Natural killer cell (primary cell): Measurements from ENCODE around the gene NUBPL. TPM values are rescaled to one million over a fixed set of nuclear protein-coding genes. Genes with fewer than 3 reads are reported as not detected.

Source experiments
- ATAC-seq, 3 donors: fragments of 150-1000 bp in 2 of 3; fragments of 200-7000 bp in 1 of 3; cut with Tn5 transposase; 1 replicate in 1 of 3; 2 replicates in 2 of 3; pipeline ENCODE4 v1.10.0; 2021; ENCODE audit warnings: mild to moderate bottlenecking in 2 of 3, moderate library complexity in 2 of 3
- DNase-seq, 2 donors: peaks; one replicate each; pipeline versions ENCODE4 v3.0.0 to v3.0.0-alpha.2; 2013 to 2021; ENCODE audit warnings: mixed read lengths in 1 of 2
- H3K27ac ChIP-seq: one replicate; pipeline ENCODE4 v1.5.1; 2013; ENCODE audit warnings: mild to moderate bottlenecking, low read length
- H3K27me3 ChIP-seq: one replicate; pipeline ENCODE4 v1.6.1; 2013; ENCODE audit warnings: low read length; ENCODE audit not compliant: control insufficient read depth, insufficient read depth
- H3K36me3 ChIP-seq: one replicate; pipeline ENCODE4 v1.6.1; 2013; ENCODE audit warnings: low read length; ENCODE audit not compliant: control insufficient read depth, insufficient read depth
- H3K4me1 ChIP-seq: one replicate; pipeline ENCODE4 v1.6.1; 2013; ENCODE audit warnings: low read length; ENCODE audit not compliant: control insufficient read depth, insufficient read depth
- H3K4me3 ChIP-seq: one replicate; pipeline ENCODE4 v1.5.1; 2013; ENCODE audit warnings: low read length
- H3K9me3 ChIP-seq: one replicate; pipeline ENCODE4 v1.6.1; 2013; ENCODE audit warnings: low read length; ENCODE audit not compliant: control insufficient read depth, insufficient read depth
- H3K27ac Mint-ChIP-seq, 2 donors: one replicate each; pipeline ENCODE4 v1.8.0; 2022; ENCODE audit warnings: mild to moderate bottlenecking in 2 of 2, mixed read lengths in 2 of 2, moderate library complexity in 1 of 2
- H3K27me3 Mint-ChIP-seq, 2 donors: one replicate each; pipeline ENCODE4 v1.8.0; 2022; ENCODE audit warnings: low read depth in 2 of 2, mixed read lengths in 2 of 2
- H3K36me3 Mint-ChIP-seq: one replicate; pipeline ENCODE4 v1.8.0; 2022; ENCODE audit warnings: mixed read lengths
- H3K4me1 Mint-ChIP-seq, 2 donors: one replicate each; pipeline ENCODE4 v1.8.0; 2022; ENCODE audit warnings: mixed read lengths in 2 of 2
- H3K4me3 Mint-ChIP-seq: one replicate; pipeline ENCODE4 v1.8.0; 2022; ENCODE audit warnings: mild to moderate bottlenecking, moderate library complexity, mixed read lengths
- H3K9me3 Mint-ChIP-seq, 2 donors: one replicate each; pipeline ENCODE4 v1.8.0; 2022; ENCODE audit warnings: mixed read lengths in 2 of 2
- WGBS: methylation state at CpG from one replicate; pipeline ENCODE4 v1.1.7; 2013; ENCODE audit warnings: missing lambda C conversion rate; ENCODE audit not compliant: insufficient coverage; 5-methylcytosine and 5-hydroxymethylcytosine counted together
- intact Hi-C: fragments of 100-400 bp; cut with micrococcal nuclease; formaldehyde crosslinking; loops from one replicate; pipeline ENCODE4 v1.14.2; 2022
- total RNA-seq, 4 donors: library from RNA; stranded (reverse); fragments of 120-200 nt in 1 of 4; gene quantifications; one replicate each; pipeline versions ENCODE4 v1.2.3 to v1.2.4, GENCODE V29; 2013 to 2022
- TF ChIP-seq, protein P1 (sequence below): fragments of 200-600 bp; IDR thresholded peaks from one replicate; pipeline ENCODE4 v1.8.0; 2022; ENCODE audit warnings: antibody characterized with exemption

The NUBPL gene
- total RNA-seq, 3 donors from 2014 or later (not counting 1 experiment from before 2014, with no cell fraction given) = 7.1 to 8.5 (median 7.5) TPM

DNA sequence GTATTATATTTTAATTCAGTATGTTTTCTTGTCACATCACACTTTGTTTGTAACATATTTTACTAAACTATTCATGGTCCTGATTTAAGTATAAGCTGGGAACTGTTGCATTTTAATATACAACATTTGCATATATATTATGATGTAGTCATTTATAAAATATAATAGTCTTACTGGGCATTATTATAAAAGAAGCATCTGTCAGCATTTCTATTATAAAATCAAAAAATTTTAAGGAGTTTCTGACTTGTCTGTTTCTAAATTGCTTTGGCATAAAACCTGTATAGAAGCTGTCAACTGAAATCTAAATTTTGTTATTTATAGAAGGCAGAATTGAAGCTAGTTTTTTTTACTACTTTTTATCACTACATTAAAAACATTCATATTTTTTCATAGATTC is 166.6 kb downstream of the NUBPL start:
- DNase-seq (no peak), ATAC-seq (no peak)
- Mint-ChIP-seq H3K27me3 (no peaks in the 10 kb centered on the region), H3K4me3 (no peak overlapping the region), H3K27ac (no peak overlapping the region), H3K4me1 (no peaks in the 10 kb centered on the region), H3K36me3 (peaks cover 13% of the 10 kb centered on the region), H3K9me3 (peaks cover 2 to 6% of the 10 kb centered on the region in 2 donors)
- no peak overlapping the region for H3K4me3 ChIP-seq
- no peaks in the 10 kb centered on the region for H3K36me3 ChIP-seq
- H3K4me1 ChIP-seq = no peaks in the 10 kb centered on the region
- no peaks in the 10 kb centered on the region for H3K27me3 ChIP-seq
- intact Hi-C loops = no loop called here
- H3K27ac ChIP-seq = no peak overlapping the region
- TF ChIP-seq, protein P1, sequence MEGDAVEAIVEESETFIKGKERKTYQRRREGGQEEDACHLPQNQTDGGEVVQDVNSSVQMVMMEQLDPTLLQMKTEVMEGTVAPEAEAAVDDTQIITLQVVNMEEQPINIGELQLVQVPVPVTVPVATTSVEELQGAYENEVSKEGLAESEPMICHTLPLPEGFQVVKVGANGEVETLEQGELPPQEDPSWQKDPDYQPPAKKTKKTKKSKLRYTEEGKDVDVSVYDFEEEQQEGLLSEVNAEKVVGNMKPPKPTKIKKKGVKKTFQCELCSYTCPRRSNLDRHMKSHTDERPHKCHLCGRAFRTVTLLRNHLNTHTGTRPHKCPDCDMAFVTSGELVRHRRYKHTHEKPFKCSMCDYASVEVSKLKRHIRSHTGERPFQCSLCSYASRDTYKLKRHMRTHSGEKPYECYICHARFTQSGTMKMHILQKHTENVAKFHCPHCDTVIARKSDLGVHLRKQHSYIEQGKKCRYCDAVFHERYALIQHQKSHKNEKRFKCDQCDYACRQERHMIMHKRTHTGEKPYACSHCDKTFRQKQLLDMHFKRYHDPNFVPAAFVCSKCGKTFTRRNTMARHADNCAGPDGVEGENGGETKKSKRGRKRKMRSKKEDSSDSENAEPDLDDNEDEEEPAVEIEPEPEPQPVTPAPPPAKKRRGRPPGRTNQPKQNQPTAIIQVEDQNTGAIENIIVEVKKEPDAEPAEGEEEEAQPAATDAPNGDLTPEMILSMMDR = no peak
- H3K9me3 ChIP-seq = no peaks in the 10 kb centered on the region

GRCh38 chr14:31740688-31741087 is 179.5 kb downstream of the NUBPL start:
- DNase-seq (no peak), ATAC-seq (no peak)
- no peak overlapping the region for H3K4me3 Mint-ChIP-seq
- peaks cover 7 to 13% of the 10 kb centered on the region in 2 donors for H3K9me3 Mint-ChIP-seq
- TF ChIP-seq, protein P1 = no peak
- Histone ChIP-seq H3K27me3 (no peaks in the 10 kb centered on the region), H3K4me3 (no peak overlapping the region), H3K27ac (no peak overlapping the region), H3K36me3 (no peaks in the 10 kb centered on the region), H3K9me3 (peaks cover 5% of the 10 kb centered on the region), H3K4me1 (no peaks in the 10 kb centered on the region)
- no peaks in the 10 kb centered on the region for H3K4me1 Mint-ChIP-seq
- H3K36me3 Mint-ChIP-seq = peaks cover 23% of the 10 kb centered on the region
- intact Hi-C loops = no loop called here
- WGBS = no CpG with 5 or more reads among the region's 1 CpG
- no peak overlapping the region for H3K27ac Mint-ChIP-seq
- no peaks in the 10 kb centered on the region for H3K27me3 Mint-ChIP-seq

DNA sequence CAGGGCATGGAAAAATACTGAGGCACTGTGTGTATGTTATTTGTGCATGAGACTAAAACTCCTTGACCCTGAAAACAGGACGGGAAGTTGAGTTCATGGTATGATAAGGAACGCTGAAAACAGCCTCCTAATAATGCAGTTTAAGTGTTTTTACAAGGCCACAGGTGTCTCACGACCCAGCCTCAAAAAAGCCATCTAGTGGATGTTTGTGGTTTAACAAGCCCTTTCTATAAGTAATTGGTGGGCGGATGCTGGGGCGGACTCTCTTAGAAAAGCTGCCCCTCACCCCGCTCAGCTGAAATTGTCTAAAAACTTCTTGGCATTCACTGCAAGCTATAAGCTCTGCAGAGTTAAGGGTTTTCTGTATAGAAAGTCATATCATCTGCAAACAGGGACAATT is 184.5 kb downstream of the NUBPL start:
- H3K9me3 Mint-ChIP-seq = peaks cover 22 to 27% of the 10 kb centered on the region in 2 donors

GRCh38 chr14:31746326-31746725 is 185.1 kb downstream of the NUBPL start:
- WGBS = 100% methylated on average over 1 of the region's 2 CpGs
- no peaks in the 10 kb centered on the region for H3K27me3 Mint-ChIP-seq
- H3K27ac Mint-ChIP-seq = no peak overlapping the region
- intact Hi-C loops = no loop called here
- Histone ChIP-seq H3K4me1 (no peaks in the 10 kb centered on the region), H3K36me3 (no peaks in the 10 kb centered on the region), H3K27ac (no peak overlapping the region), H3K4me3 (no peak overlapping the region), H3K9me3 (peaks cover 24% of the 10 kb centered on the region), H3K27me3 (no peaks in the 10 kb centered on the region)
- ATAC-seq (no peak), DNase-seq (no peak)
- TF ChIP-seq, protein P1 = no peak
- no peaks in the 10 kb centered on the region for H3K4me1 Mint-ChIP-seq
- no peak overlapping the region for H3K4me3 Mint-ChIP-seq
- peaks cover 22 to 27% of the 10 kb centered on the region in 2 donors for H3K9me3 Mint-ChIP-seq
- H3K36me3 Mint-ChIP-seq = peaks cover 57% of the 10 kb centered on the region

More for the DNA sequence above, 184.5 kb downstream of the NUBPL start:
- intact Hi-C loops = no loop called here
- Histone ChIP-seq H3K36me3 (no peaks in the 10 kb centered on the region), H3K4me1 (no peaks in the 10 kb centered on the region), H3K4me3 (no peak overlapping the region), H3K27ac (no peak overlapping the region), H3K9me3 (peaks cover 22% of the 10 kb centered on the region), H3K27me3 (no peaks in the 10 kb centered on the region)
- ATAC-seq = no peak
- no peaks in the 10 kb centered on the region for H3K4me1 Mint-ChIP-seq
- WGBS = 98% methylated on average over 6 of the region's 6 CpGs
- H3K4me3 Mint-ChIP-seq = no peak overlapping the region
- H3K27ac Mint-ChIP-seq = no peak overlapping the region
- no peak for DNase-seq
- TF ChIP-seq, protein P1 = no peak
- H3K36me3 Mint-ChIP-seq = peaks cover 57% of the 10 kb centered on the region
- H3K27me3 Mint-ChIP-seq = no peaks in the 10 kb centered on the region
